Posterior cingulate gyrus (tissue), 11 donors: ENCODE measurements around the gene NAV2.
"Not testable (repeated sequence)": the region's sequence is repeated elsewhere in the genome, so short reads cannot be mapped to it uniquely, and the experiment has no call there.

ENCODE experiments used
- DNase-seq, 10 donors: peaks; one replicate each; pipeline versions ENCODE4 v3.0.0 to v3.0.0-alpha.2; 2020 to 2021; ENCODE audit warnings: mixed read lengths in 3 of 10
- intact Hi-C: fragments of 100-400 bp; cut with DNase I; formaldehyde crosslinking; loops from one replicate; pipeline ENCODE4 v1.15.1; 2023

Gene NAV2

DNA sequence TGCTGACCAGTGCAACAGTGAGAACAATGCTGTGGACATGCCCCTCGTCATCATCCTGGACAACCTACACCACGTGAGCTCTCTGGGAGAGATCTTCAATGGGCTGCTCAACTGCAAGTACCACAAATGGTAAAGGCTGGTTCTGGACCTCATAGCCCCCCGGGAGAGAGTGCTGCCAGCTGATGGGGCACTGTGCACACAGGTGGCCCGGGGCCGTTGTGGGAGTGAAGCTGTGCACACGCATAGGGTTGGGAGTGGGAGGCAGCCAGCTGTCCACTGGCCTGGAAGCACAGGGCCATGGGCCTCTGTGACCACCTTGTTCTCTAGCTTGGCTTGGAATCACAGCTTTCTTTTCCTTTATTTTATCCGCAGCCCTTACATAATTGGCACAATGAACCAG is 390.6 kb downstream of the NAV2 start:
- peak in 1 of 10 donors; percentile 39 for DNase-seq
- intact Hi-C loops = no loop called here

GRCh38 chr11:20105427-20105826 is 392.8 kb downstream of the NAV2 start:
- intact Hi-C loops = no loop called here
- DNase-seq = peak in 5 of 10 donors; percentile 46 to 89 (median 80)

- intact Hi-C loops = loop anchor here (5.0 to 10.0 kb wide), 2 partner anchors 158 to 445 kb away; no protein-coding TSS in a partner anchor
These were observed 397.3 kb downstream of the NAV2 start for GRCh38 chr11:20109731-20110445.

GRCh38 chr11:20110908-20111669 is 398.5 kb downstream of the NAV2 start:
- intact Hi-C loops = loop anchor here (5.0 to 10.0 kb wide), 2 partner anchors 159 to 446 kb away; no protein-coding TSS in a partner anchor
- DNase-seq = peak in 2 of 10 donors; percentile 24 to 79

More at GRCh38 chr11:20109731-20110445, 397.3 kb downstream of the NAV2 start:
- peak in 1 of 10 donors; percentile 66 for DNase-seq

- DNase-seq = no peak
- intact Hi-C loops = loop anchor here (5.0 to 10.0 kb wide), 2 partner anchors 160 to 447 kb away; no protein-coding TSS in a partner anchor
These were observed 399.2 kb downstream of the NAV2 start for GRCh38 chr11:20111871-20112270.

DNA sequence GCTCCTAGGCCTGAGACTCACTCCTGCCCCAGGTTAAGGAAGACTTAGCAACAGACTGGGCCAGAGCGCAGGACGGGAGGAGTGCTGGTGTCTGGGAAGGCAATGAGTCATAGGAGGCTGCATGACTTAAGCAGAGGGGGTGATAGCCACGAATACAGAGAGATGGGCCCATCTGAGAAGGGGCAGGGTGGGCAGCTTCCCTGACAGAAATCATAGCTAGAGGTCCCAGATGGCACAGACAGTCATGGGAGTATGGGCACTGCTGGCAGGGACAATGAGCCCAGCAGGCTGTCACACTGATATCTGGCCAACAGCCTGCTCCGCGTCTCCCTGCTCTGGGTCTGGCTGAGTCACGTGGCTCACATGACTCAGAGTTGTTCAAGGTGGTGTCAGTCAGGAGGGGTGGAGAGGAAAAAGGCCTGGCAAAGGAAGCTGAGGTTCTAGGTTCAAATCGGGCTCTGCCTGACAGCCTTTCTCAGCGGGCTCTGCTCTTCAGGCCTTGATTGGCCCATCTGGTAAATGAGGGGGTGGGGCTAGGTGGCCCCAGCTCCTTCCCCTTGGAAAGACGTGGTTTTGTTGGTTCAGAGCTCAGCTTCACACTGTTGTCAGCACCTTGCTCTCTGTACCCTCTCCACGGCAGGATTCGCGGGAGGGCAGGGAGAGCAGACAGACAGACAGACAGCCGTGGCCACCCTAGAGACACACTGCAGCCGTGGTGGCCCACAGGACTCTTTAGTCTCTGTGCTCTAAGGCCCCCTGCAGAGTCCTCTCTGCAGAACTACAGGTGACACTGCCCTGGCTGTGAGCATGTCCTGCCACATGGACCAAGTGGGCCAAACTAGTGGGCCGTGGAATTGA is 399.9 kb downstream of the NAV2 start:
- intact Hi-C loops = loop anchor here (5.0 to 10.0 kb wide), 2 partner anchors 160 to 448 kb away; no protein-coding TSS in a partner anchor
- peak; percentile 55 to 95 (median 72) for DNase-seq

DNA sequence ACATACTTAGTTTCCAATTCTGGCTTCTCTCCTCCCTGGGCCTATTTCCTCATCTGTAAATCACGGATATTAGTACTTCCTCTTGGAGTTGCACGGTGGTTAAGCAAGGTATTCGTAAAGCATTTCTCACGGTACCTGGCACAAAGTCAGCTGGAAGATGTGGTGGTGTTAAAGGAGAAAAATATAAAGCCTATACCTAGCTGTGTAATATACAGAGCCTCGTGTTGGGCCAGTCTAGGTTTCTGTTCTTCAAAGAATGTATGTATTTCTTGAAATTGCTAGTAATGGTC is 400.5 kb downstream of the NAV2 start:
- intact Hi-C loops = loop anchor here (5.0 to 10.0 kb wide), 2 partner anchors 161 to 448 kb away; no protein-coding TSS in a partner anchor
- no peak for DNase-seq

DNA sequence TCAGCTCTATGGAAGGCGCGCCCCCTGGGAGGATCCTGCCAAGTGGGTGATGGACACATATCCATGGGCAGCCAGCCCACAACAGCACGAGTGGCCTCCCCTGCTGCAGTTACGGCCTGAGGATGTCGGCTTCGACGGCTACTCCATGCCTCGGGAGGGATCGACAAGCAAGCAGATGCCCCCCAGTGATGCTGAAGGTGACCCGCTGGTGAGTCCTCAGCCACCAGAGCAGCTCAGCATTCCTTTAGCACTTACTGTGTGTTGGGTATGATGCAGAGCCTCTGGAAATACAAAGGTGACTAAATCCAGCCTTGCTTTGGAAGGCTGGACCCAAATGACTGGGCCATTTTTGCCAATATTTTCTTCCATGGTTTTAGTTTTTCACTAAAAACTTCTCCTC is 402.0 kb downstream of the NAV2 start:
- intact Hi-C loops = loop anchor here (5.0 to 10.0 kb wide), 2 partner anchors 162 to 450 kb away; no protein-coding TSS in a partner anchor
- DNase-seq = no peak

GRCh38 chr11:20116825-20117224 is 404.2 kb downstream of the NAV2 start:
- no peak for DNase-seq
- intact Hi-C loops = loop anchor here (10.0 kb wide), 1 partner anchor 452 kb away; no protein-coding TSS in a partner anchor

- no peak for DNase-seq
- intact Hi-C loops = loop anchor here (10.0 kb wide), 1 partner anchor 452 kb away; no protein-coding TSS in a partner anchor
These were observed 404.7 kb downstream of the NAV2 start for GRCh38 chr11:20117291-20117690.

GRCh38 chr11:20118209-20118608 is 405.6 kb downstream of the NAV2 start:
- DNase-seq = no peak
- intact Hi-C loops = loop anchor here (10.0 kb wide), 1 partner anchor 453 kb away; no protein-coding TSS in a partner anchor

GRCh38 chr11:20119315-20119714 is 406.7 kb downstream of the NAV2 start:
- DNase-seq = no peak
- intact Hi-C loops = loop anchor here (10.0 kb wide), 1 partner anchor 455 kb away; no protein-coding TSS in a partner anchor

- intact Hi-C loops = loop anchor here (10.0 kb wide), 1 partner anchor 556 kb away; no protein-coding TSS in a partner anchor
- no peak for DNase-seq
These were observed 407.7 kb downstream of the NAV2 start for GRCh38 chr11:20120134-20120925.

DNA sequence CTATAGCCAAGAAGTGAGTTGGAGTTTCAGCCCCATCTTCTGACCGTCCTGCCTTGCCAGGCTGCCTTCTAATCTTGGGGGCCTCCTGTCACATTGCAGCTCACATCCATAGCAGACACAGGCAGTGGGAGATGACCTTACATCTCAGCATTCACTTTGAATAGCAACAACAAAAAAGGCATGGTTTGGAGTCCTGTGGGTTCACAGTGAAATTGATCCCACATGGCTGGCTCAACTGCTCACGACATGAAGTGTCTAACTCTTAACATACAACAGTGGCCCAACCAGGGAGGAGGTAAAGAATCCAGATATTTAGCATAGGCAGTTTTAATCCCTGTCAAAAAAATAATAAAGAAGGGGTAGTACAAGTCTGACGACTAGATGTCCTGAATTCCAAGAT is 409.5 kb downstream of the NAV2 start:
- DNase-seq = no peak
- intact Hi-C loops = loop anchor here (10.0 kb wide), 1 partner anchor 557 kb away; no protein-coding TSS in a partner anchor

- intact Hi-C loops = loop anchor here (5.0 to 10.0 kb wide), 2 partner anchors 219 to 561 kb away; no protein-coding TSS in a partner anchor
These were observed 413.3 kb downstream of the NAV2 start for GRCh38 chr11:20125927-20126326.

GRCh38 chr11:20126724-20127123 is 414.1 kb downstream of the NAV2 start:
- intact Hi-C loops = loop anchor here (5.0 to 10.0 kb wide), 2 partner anchors 219 to 562 kb away; no protein-coding TSS in a partner anchor
- DNase-seq = no peak

More at GRCh38 chr11:20125927-20126326, 413.3 kb downstream of the NAV2 start:
- no peak for DNase-seq

- peak; percentile 66 to 98 (median 89) for DNase-seq
- intact Hi-C loops = loop anchor here (1.0 to 10.0 kb wide), 4 partner anchors 209 to 563 kb away; no protein-coding TSS in a partner anchor
These were observed 415.3 kb downstream of the NAV2 start for GRCh38 chr11:20127671-20128527.

- DNase-seq = not testable (repeated sequence)
- intact Hi-C loops = loop anchor here (1.0 to 10.0 kb wide), 4 partner anchors 209 to 564 kb away; no protein-coding TSS in a partner anchor
These were observed 415.8 kb downstream of the NAV2 start for GRCh38 chr11:20128528-20128825.
